Activated CD8-positive, alpha-beta memory T cell treated with anti-CD3 and anti-CD28 coated beads for 1 hour (primary cell): ENCODE results near the gene PPP4R1.
"Not testable (repeated sequence)": the region's sequence is repeated elsewhere in the genome, so short reads cannot be mapped to it uniquely, and the experiment has no call there.

Source experiments
- DNase-seq, 2 donors: peaks; one replicate each; pipeline ENCODE4 v3.0.0-alpha.2; 2020; ENCODE audit warnings: low read depth in 1 of 2; ENCODE audit errors: extremely low read depth in 1 of 2

PPP4R1 gene

GRCh38 chr18:9631814-9632496 lies 17.6 kb upstream of the PPP4R1 start:
- DNase-seq: no peak

GRCh38 chr18:9630444-9630843 lies 16.1 kb upstream of the PPP4R1 start:
- DNase-seq: no peak

- DNase-seq: no peak
Measured at GRCh38 chr18:9629709-9630108, 15.3 kb upstream of the PPP4R1 start.

- no peak for DNase-seq
Measured at GRCh38 chr18:9628984-9629383, 14.6 kb upstream of the PPP4R1 start.

- DNase-seq: no peak
Measured at GRCh38 chr18:9627642-9628041, 13.3 kb upstream of the PPP4R1 start.

- DNase-seq: no peak
Measured at GRCh38 chr18:9619990-9620389, 5.6 kb upstream of the PPP4R1 start.

- DNase-seq: no peak
Measured at GRCh38 chr18:9619545-9619944, 5.2 kb upstream of the PPP4R1 start.

GRCh38 chr18:9619056-9619455 lies 4.7 kb upstream of the PPP4R1 start:
- no peak for DNase-seq

GRCh38 chr18:9617006-9617542 lies 2.7 kb upstream of the PPP4R1 start:
- DNase-seq: no peak

- no peak for DNase-seq
Measured at GRCh38 chr18:9616049-9616448, 1.7 kb upstream of the PPP4R1 start.

- no peak for DNase-seq
Measured at GRCh38 chr18:9615280-9615797, 980 bp upstream of the PPP4R1 start.

GRCh38 chr18:9613550-9614400 lies 584 bp downstream of the PPP4R1 start:
- peak in 1 of 2 donors; percentile 16 for DNase-seq

- DNase-seq: no peak
Measured at GRCh38 chr18:9612977-9613376, 1.4 kb downstream of the PPP4R1 start.

GRCh38 chr18:9612215-9612830 lies 2.0 kb downstream of the PPP4R1 start:
- no peak for DNase-seq

- no peak for DNase-seq
Measured at GRCh38 chr18:9609190-9609589, 5.2 kb downstream of the PPP4R1 start.

GRCh38 chr18:9608728-9609127 lies 5.6 kb downstream of the PPP4R1 start:
- DNase-seq: no peak

- DNase-seq: no peak
Measured at GRCh38 chr18:9608298-9608697, 6.1 kb downstream of the PPP4R1 start.

- not testable (repeated sequence) for DNase-seq
Measured at GRCh38 chr18:9607111-9607510, 7.2 kb downstream of the PPP4R1 start.

GRCh38 chr18:9606039-9606438 lies 8.3 kb downstream of the PPP4R1 start:
- DNase-seq: no peak

- DNase-seq: no peak
Measured at GRCh38 chr18:9604348-9604747, 10.0 kb downstream of the PPP4R1 start.

- DNase-seq: no peak
Measured at GRCh38 chr18:9599328-9599727, 15.0 kb downstream of the PPP4R1 start.
